Neural cell (in vitro differentiated cells): Measurements from ENCODE around the gene RGS6. TPM values are rescaled to one million over a fixed set of nuclear protein-coding genes. Genes with fewer than 3 reads are reported as not detected.

ENCODE experiments used
- H2AFZ ChIP-seq: fragments of 200-600, 300-800 bp; sonication (generic), shearing (Covaris generic); 2 replicates; pipeline ENCODE4 v1.6.0; 2014; ENCODE audit warnings: low read depth, mild to moderate bottlenecking, antibody characterized with exemption, low read length, moderate library complexity
- H3F3A ChIP-seq: fragments of 200-600 bp; shearing (Covaris generic); 2 replicates; pipeline ENCODE4 v1.6.1; 2016; ENCODE audit warnings: mild to moderate bottlenecking, moderate library complexity, mixed read lengths, antibody characterized with exemption, low read length; ENCODE audit not compliant: insufficient read depth, poor library complexity, severe bottlenecking
- H3K27ac ChIP-seq: fragments of 200-600, 300-800 bp; sonication (generic), shearing (Covaris generic); 2 replicates; pipeline ENCODE4 v1.5.1; 2014; ENCODE audit warnings: mild to moderate bottlenecking, low read length, moderate library complexity
- H3K27me3 ChIP-seq: fragments of 300-800, 200-600 bp; sonication (generic), shearing (Covaris generic); 2 replicates; pipeline ENCODE4 v1.6.0; 2014; ENCODE audit warnings: mild to moderate bottlenecking, low read depth, low read length, moderate library complexity; ENCODE audit not compliant: insufficient read depth
- H3K36me3 ChIP-seq: fragments of 300-800, 200-600 bp; sonication (generic), shearing (Covaris generic); 2 replicates; pipeline ENCODE4 v1.5.1; 2014; ENCODE audit warnings: mild to moderate bottlenecking, antibody characterized with exemption, low read length, moderate library complexity; ENCODE audit not compliant: insufficient read depth
- H3K4me2 ChIP-seq: fragments of 300-800, 200-600 bp; sonication (generic), shearing (Covaris generic); 2 replicates; pipeline ENCODE4 v1.6.0; 2014; ENCODE audit warnings: mild to moderate bottlenecking, low read length
- H3K4me3 ChIP-seq: fragments of 300-800, 200-600 bp; sonication (generic), shearing (Covaris generic); 2 replicates; pipeline ENCODE4 v1.5.1; 2014; ENCODE audit warnings: mild to moderate bottlenecking, low read length, moderate library complexity
- H3K79me2 ChIP-seq: fragments of 200-600 bp; shearing (Covaris generic); replicated peaks from 2 replicates; pipeline ENCODE4 v1.6.0; 2014; ENCODE audit warnings: mild to moderate bottlenecking, low read length, moderate library complexity; ENCODE audit not compliant: insufficient read depth
- H3K9ac ChIP-seq: fragments of 300-800, 200-600 bp; sonication (generic), shearing (Covaris generic); 2 replicates; pipeline ENCODE4 v1.6.1; 2016; ENCODE audit warnings: mild to moderate bottlenecking, low read length, mixed read lengths
- H3K9me2 ChIP-seq: fragments of 200-600 bp; shearing (Covaris generic); 2 replicates; pipeline ENCODE4 v1.6.1; 2016; ENCODE audit warnings: mild to moderate bottlenecking, low read length, mixed read lengths; ENCODE audit not compliant: insufficient read depth
- H3K9me3 ChIP-seq: fragments of 200-600, 300-800 bp; sonication (generic), shearing (Covaris generic); 2 replicates; pipeline ENCODE4 v1.6.1; 2016; ENCODE audit warnings: mild to moderate bottlenecking, mixed run types, low read length, moderate library complexity, mixed read lengths
- H4K20me1 ChIP-seq: fragments of 200-600 bp; shearing (Covaris generic); 2 replicates; pipeline ENCODE4 v1.6.1; 2016; ENCODE audit warnings: mild to moderate bottlenecking, mixed run types; ENCODE audit not compliant: insufficient read depth
- CTCF ChIP-seq: fragments of 450-650 bp; IDR thresholded peaks from 2 replicates; pipeline ENCODE4 v1.5.1; 2014; ENCODE audit warnings: antibody characterized with exemption, mild to moderate bottlenecking, moderate library complexity; ENCODE audit not compliant: poor library complexity, severe bottlenecking
- EP300 ChIP-seq: fragments of 450-650 bp; conservative IDR thresholded peaks from 2 replicates; pipeline ENCODE4 v1.6.1; 2014; ENCODE audit warnings: antibody characterized with exemption, mild to moderate bottlenecking, moderate library complexity; ENCODE audit not compliant: poor library complexity, severe bottlenecking
- EZH2 ChIP-seq: fragments of 200-600, 300-800 bp; shearing (Covaris generic), sonication (generic); IDR thresholded peaks from 2 replicates; pipeline ENCODE4 v1.6.1; 2014; ENCODE audit warnings: antibody characterized with exemption, low read length, borderline replicate concordance, mild to moderate bottlenecking; ENCODE audit not compliant: insufficient read depth, poor library complexity, severe bottlenecking
- MXI1 ChIP-seq: fragments of 450-650 bp; conservative IDR thresholded peaks from 2 replicates; pipeline ENCODE4 v1.6.1; 2014; ENCODE audit warnings: antibody characterized with exemption, mild to moderate bottlenecking; ENCODE audit not compliant: poor library complexity, severe bottlenecking
- POLR2AphosphoS5 ChIP-seq: IDR thresholded peaks from 2 replicates; pipeline ENCODE4 v1.6.1; 2012
- RAD21 ChIP-seq: fragments of 450-650 bp; conservative IDR thresholded peaks from 2 replicates; pipeline ENCODE4 v1.6.1; 2014; ENCODE audit warnings: antibody characterized with exemption, mild to moderate bottlenecking, moderate library complexity
- REST ChIP-seq: IDR thresholded peaks from 2 replicates; pipeline ENCODE4 v1.6.1; 2012; ENCODE audit warnings: borderline replicate concordance
- SMC3 ChIP-seq: fragments of 450-650 bp; conservative IDR thresholded peaks from 2 replicates; pipeline ENCODE4 v1.6.1; 2014; ENCODE audit warnings: antibody characterized with exemption, mild to moderate bottlenecking, moderate library complexity; ENCODE audit not compliant: poor library complexity
- TAF1 ChIP-seq: IDR thresholded peaks from 2 replicates; pipeline ENCODE4 v1.6.1; 2012; ENCODE audit warnings: low read depth
- polyA plus RNA-seq: library from polyadenylated mRNA; depleted of rRNA; stranded (reverse); fragments of >200 nt; gene quantifications from 2 replicates; pipeline ENCODE4 v1.2.3, GENCODE V29; 2014

The RGS6 gene
- polyA plus RNA-seq, 1 donor from 2014 or later = 7.3 TPM

- Histone ChIP-seq H3K9ac (no peak overlapping the region), H3K27ac (no peak overlapping the region), H2AFZ (no peak overlapping the region), H3K9me2 (no peaks in the 10 kb centered on the region), H3K4me3 (no peak overlapping the region), H3K79me2 (no peaks in the 10 kb centered on the region), H4K20me1 (no peaks in the 10 kb centered on the region), H3K4me2 (no peak overlapping the region), H3F3A (no peaks in the 10 kb centered on the region), H3K27me3 (no peaks in the 10 kb centered on the region), H3K36me3 (no peaks in the 10 kb centered on the region), H3K9me3 (no peaks in the 10 kb centered on the region)
- TF ChIP-seq RAD21 = no peak
- no peak for TF ChIP-seq REST
- no peak for TF ChIP-seq MXI1
- TF ChIP-seq EZH2 = no peak
- no peak for TF ChIP-seq CTCF
- no peak for TF ChIP-seq SMC3
- no peak for TF ChIP-seq TAF1
- no peak for TF ChIP-seq EP300
- TF ChIP-seq POLR2AphosphoS5 = no peak
Observed at GRCh38 chr14:72609205-72609916, 677.1 kb downstream of the RGS6 start.

GRCh38 chr14:72610096-72610830, 678.0 kb downstream of the RGS6 start:
- Histone ChIP-seq H3K27me3 (no peaks in the 10 kb centered on the region), H3K79me2 (no peaks in the 10 kb centered on the region), H3K36me3 (no peaks in the 10 kb centered on the region), H3K9me2 (no peaks in the 10 kb centered on the region), H3K4me2 (no peak overlapping the region), H3K27ac (no peak overlapping the region), H3K4me3 (no peak overlapping the region), H3K9me3 (no peaks in the 10 kb centered on the region), H4K20me1 (no peaks in the 10 kb centered on the region), H3F3A (no peaks in the 10 kb centered on the region), H3K9ac (no peak overlapping the region), H2AFZ (no peak overlapping the region)
- TF ChIP-seq EP300 (no peak), EZH2 (no peak), TAF1 (no peak), RAD21 (no peak), SMC3 (no peak), CTCF (no peak), REST (no peak), MXI1 (no peak), POLR2AphosphoS5 (no peak)
